Mucosa of stomach (tissue), 1 donor: Measurements from ENCODE around the gene SORCS2.

Experiments
- H3K27me3 ChIP-seq: one replicate; pipeline ENCODE4 v1.7.0; 2013; ENCODE audit warnings: mild to moderate bottlenecking, low read length; ENCODE audit not compliant: control insufficient read depth, insufficient read depth
- H3K36me3 ChIP-seq: one replicate; pipeline ENCODE4 v1.7.0; 2013; ENCODE audit warnings: low read length; ENCODE audit not compliant: control insufficient read depth, insufficient read depth
- H3K4me1 ChIP-seq: one replicate; pipeline ENCODE4 v1.7.0; 2013; ENCODE audit warnings: mild to moderate bottlenecking, low read length; ENCODE audit not compliant: control insufficient read depth, insufficient read depth
- H3K4me3 ChIP-seq: one replicate; pipeline ENCODE4 v1.7.0; 2013; ENCODE audit warnings: low read length
- H3K9ac ChIP-seq: one replicate; pipeline ENCODE4 v1.7.0; 2013; ENCODE audit warnings: mild to moderate bottlenecking, low read length, moderate library complexity
- H3K9me3 ChIP-seq: one replicate; pipeline ENCODE4 v1.7.0; 2013; ENCODE audit warnings: mild to moderate bottlenecking, low read length, moderate library complexity; ENCODE audit not compliant: control insufficient read depth
- donor health status: Pancreatic carcinoma.

Gene SORCS2

GRCh38 chr4:7390336-7390735 is 198.0 kb downstream of the SORCS2 start:
- H3K4me3 ChIP-seq = no peak overlapping the region
- no peaks in the 10 kb centered on the region for H3K27me3 ChIP-seq
- H3K9ac ChIP-seq = no peak overlapping the region
- no peaks in the 10 kb centered on the region for H3K9me3 ChIP-seq
- no peaks in the 10 kb centered on the region for H3K36me3 ChIP-seq
- H3K4me1 ChIP-seq = peaks cover 9% of the 10 kb centered on the region

GRCh38 chr4:7390906-7391636 is 198.7 kb downstream of the SORCS2 start:
- no peaks in the 10 kb centered on the region for H3K27me3 ChIP-seq
- H3K4me1 ChIP-seq = peaks cover 9% of the 10 kb centered on the region
- H3K9ac ChIP-seq = no peak overlapping the region
- H3K4me3 ChIP-seq = no peak overlapping the region
- H3K9me3 ChIP-seq = no peaks in the 10 kb centered on the region
- no peaks in the 10 kb centered on the region for H3K36me3 ChIP-seq

- Histone ChIP-seq H3K36me3 (no peaks in the 10 kb centered on the region), H3K4me1 (peaks cover 9% of the 10 kb centered on the region), H3K9ac (no peak overlapping the region)
Observed at GRCh38 chr4:7391637-7392437, 199.5 kb downstream of the SORCS2 start.

GRCh38 chr4:7392438-7393421 is 200.4 kb downstream of the SORCS2 start:
- Histone ChIP-seq H3K9ac (no peak overlapping the region), H3K36me3 (no peaks in the 10 kb centered on the region), H3K9me3 (no peaks in the 10 kb centered on the region), H3K4me1 (peaks cover 9% of the 10 kb centered on the region), H3K4me3 (no peak overlapping the region), H3K27me3 (no peaks in the 10 kb centered on the region)

More at GRCh38 chr4:7391637-7392437, 199.5 kb downstream of the SORCS2 start:
- no peak overlapping the region for H3K4me3 ChIP-seq
- no peaks in the 10 kb centered on the region for H3K27me3 ChIP-seq
- no peaks in the 10 kb centered on the region for H3K9me3 ChIP-seq

- no peaks in the 10 kb centered on the region for H3K9me3 ChIP-seq
- H3K4me3 ChIP-seq = no peak overlapping the region
- H3K4me1 ChIP-seq = peaks cover 12% of the 10 kb centered on the region
- no peaks in the 10 kb centered on the region for H3K36me3 ChIP-seq
- H3K27me3 ChIP-seq = no peaks in the 10 kb centered on the region
- H3K9ac ChIP-seq = no peak overlapping the region
Observed at GRCh38 chr4:7393601-7394575, 201.6 kb downstream of the SORCS2 start.

GRCh38 chr4:7394681-7395451 is 202.5 kb downstream of the SORCS2 start:
- H3K36me3 ChIP-seq = no peaks in the 10 kb centered on the region
- peaks cover 12% of the 10 kb centered on the region for H3K4me1 ChIP-seq
- H3K9ac ChIP-seq = no peak overlapping the region
- no peak overlapping the region for H3K4me3 ChIP-seq
- no peaks in the 10 kb centered on the region for H3K9me3 ChIP-seq
- H3K27me3 ChIP-seq = no peaks in the 10 kb centered on the region

- no peaks in the 10 kb centered on the region for H3K9me3 ChIP-seq
- no peak overlapping the region for H3K4me3 ChIP-seq
- H3K36me3 ChIP-seq = no peaks in the 10 kb centered on the region
- H3K27me3 ChIP-seq = no peaks in the 10 kb centered on the region
- H3K4me1 ChIP-seq = peaks cover 12% of the 10 kb centered on the region
- no peak overlapping the region for H3K9ac ChIP-seq
Observed at GRCh38 chr4:7395645-7396044, 203.3 kb downstream of the SORCS2 start.

GRCh38 chr4:7396186-7396910 is 204.0 kb downstream of the SORCS2 start:
- Histone ChIP-seq H3K4me1 (peaks cover 13% of the 10 kb centered on the region), H3K4me3 (no peak overlapping the region), H3K27me3 (no peaks in the 10 kb centered on the region)

GRCh38 chr4:7397206-7398103 is 205.1 kb downstream of the SORCS2 start:
- Histone ChIP-seq H3K9ac (no peak overlapping the region), H3K4me3 (no peak overlapping the region), H3K36me3 (no peaks in the 10 kb centered on the region), H3K4me1 (peaks cover 24% of the 10 kb centered on the region), H3K27me3 (no peaks in the 10 kb centered on the region), H3K9me3 (no peaks in the 10 kb centered on the region)

More at GRCh38 chr4:7396186-7396910, 204.0 kb downstream of the SORCS2 start:
- H3K9me3 ChIP-seq = no peaks in the 10 kb centered on the region
- no peak overlapping the region for H3K9ac ChIP-seq
- H3K36me3 ChIP-seq = no peaks in the 10 kb centered on the region
